Cardiac fibroblast (primary cell): ENCODE data around the gene MPPED2.

Experiments used
- DNase-seq, 2 donors: peaks; one replicate each; pipeline versions ENCODE4 v3.0.0 to v3.0.0-alpha.2; 2010; ENCODE audit warnings: low read depth in 2 of 2
- H3K4me3 ChIP-seq, 2 donors: replicated peaks in 1 of 2; 1 replicate in 1 of 2; 2 replicates in 1 of 2; pipeline ENCODE4 v1.5.1; 2011; ENCODE audit warnings: low read depth in 2 of 2, low read length in 2 of 2, mild to moderate bottlenecking in 2 of 2, moderate library complexity in 1 of 2
- CTCF ChIP-seq: IDR thresholded peaks from one replicate; pipeline ENCODE4 v1.5.1; 2011; ENCODE audit warnings: low read depth, mild to moderate bottlenecking, low read length, inconsistent platforms

MPPED2 gene

GRCh38 chr11:30446520-30446919 lies 139.6 kb downstream of the MPPED2 start:
- no peak for TF ChIP-seq CTCF
- no peak overlapping the region for H3K4me3 ChIP-seq
- DNase-seq = no peak

- no peak overlapping the region for H3K4me3 ChIP-seq
- DNase-seq = no peak
- TF ChIP-seq CTCF = no peak
Observed at GRCh38 chr11:30445056-30445455, 141.1 kb downstream of the MPPED2 start.

GRCh38 chr11:30440510-30440909 lies 145.6 kb downstream of the MPPED2 start:
- TF ChIP-seq CTCF = no peak
- H3K4me3 ChIP-seq = no peak overlapping the region

GRCh38 chr11:30436801-30437200 lies 149.4 kb downstream of the MPPED2 start:
- no peak for DNase-seq
- TF ChIP-seq CTCF = no peak

More at GRCh38 chr11:30440510-30440909, 145.6 kb downstream of the MPPED2 start:
- no peak for DNase-seq

GRCh38 chr11:30435488-30435887 lies 150.7 kb downstream of the MPPED2 start:
- DNase-seq = no peak

More at GRCh38 chr11:30436801-30437200, 149.4 kb downstream of the MPPED2 start:
- H3K4me3 ChIP-seq = no peak overlapping the region

GRCh38 chr11:30434901-30435300 lies 151.3 kb downstream of the MPPED2 start:
- no peak overlapping the region for H3K4me3 ChIP-seq
- no peak for TF ChIP-seq CTCF
- DNase-seq = no peak

More at GRCh38 chr11:30435488-30435887, 150.7 kb downstream of the MPPED2 start:
- no peak for TF ChIP-seq CTCF
- H3K4me3 ChIP-seq = no peak overlapping the region

- no peak overlapping the region for H3K4me3 ChIP-seq
- no peak for TF ChIP-seq CTCF
- no peak for DNase-seq
Observed at GRCh38 chr11:30433831-30434230, 152.3 kb downstream of the MPPED2 start.
